ENCODE results near the gene TBC1D10A. TPM values are rescaled to one million over a fixed set of nuclear protein-coding genes. Genes with fewer than 3 reads are reported as not detected.

The TBC1D10A gene
- total and polyA plus RNA-seq, 2 experiments from 2014 or later: 15.7 to 39.9 TPM

- H3K27me3 ChIP-seq: no peaks in the 10 kb centered on the region
- H2AFZ ChIP-seq: no peak overlapping the region
- no peaks in the 10 kb centered on the region for H4K20me1 ChIP-seq (ENCODE audit: insufficient read depth, poor library complexity, severe bottlenecking)
- H3K9me3 ChIP-seq (ENCODE audit: low read depth): no peaks in the 10 kb centered on the region
- no peaks in the 10 kb centered on the region for H3K9me2 ChIP-seq (replicated peaks; ENCODE audit: insufficient read depth)
- peak; percentile 48 for DNase-seq (ENCODE audit: low spot score)
- TF ChIP-seq EZH2phosphoT487 (IDR thresholded peaks at IDR 0.05; ENCODE audit: low read depth, severe bottlenecking, unreplicated experiment): no peak
- TF ChIP-seq EZH2 (IDR thresholded peaks at IDR 0.05; ENCODE audit: borderline replicate concordance): no peak
- TF ChIP-seq CTCF (IDR thresholded peaks at IDR 0.05; ENCODE audit: poor library complexity): no peak
- no peak overlapping the region for H3K4me2 ChIP-seq
- 89% methylated on average over 11 of the region's 12 CpGs for WGBS (ENCODE audit: low lambda C conversion rate, missing lambda C conversion rate)
- no peaks in the 10 kb centered on the region for H3K36me3 ChIP-seq (replicated peaks; ENCODE audit: insufficient read depth, low read depth)
- peak overlapping the region; percentile 15 for H3K27ac ChIP-seq
- peaks cover 51% of the 10 kb centered on the region for H3K4me1 ChIP-seq (ENCODE audit: insufficient read depth)
- no peak overlapping the region for H3K4me3 ChIP-seq
- H3K79me2 ChIP-seq: no peaks in the 10 kb centered on the region
These were observed 76.0 kb downstream of the TBC1D10A start for GRCh38 chr22:30250661-30251267.

- Histone ChIP-seq H2AFZ (no peak overlapping the region), H3K9me2 (replicated peaks; ENCODE audit: insufficient read depth) (no peaks in the 10 kb centered on the region), H3K79me2 (no peaks in the 10 kb centered on the region), H3K4me1 (ENCODE audit: insufficient read depth) (peaks cover 57% of the 10 kb centered on the region), H3K27me3 (no peaks in the 10 kb centered on the region), H3K4me2 (no peak overlapping the region), H3K36me3 (replicated peaks; ENCODE audit: insufficient read depth, low read depth) (no peaks in the 10 kb centered on the region), H3K27ac (no peak overlapping the region), H3K9me3 (ENCODE audit: low read depth) (no peaks in the 10 kb centered on the region), H4K20me1 (ENCODE audit: insufficient read depth, poor library complexity, severe bottlenecking) (no peaks in the 10 kb centered on the region), H3K4me3 (no peak overlapping the region)
- no peak for TF ChIP-seq EZH2phosphoT487 (IDR thresholded peaks at IDR 0.05; ENCODE audit: low read depth, severe bottlenecking, unreplicated experiment)
- no peak for TF ChIP-seq EZH2 (IDR thresholded peaks at IDR 0.05; ENCODE audit: borderline replicate concordance)
- no peak for TF ChIP-seq CTCF (IDR thresholded peaks at IDR 0.05; ENCODE audit: poor library complexity)
- 87% methylated on average over 3 of the region's 3 CpGs for WGBS (ENCODE audit: low lambda C conversion rate, missing lambda C conversion rate)
- no peak for DNase-seq (ENCODE audit: low spot score)
These were observed 76.6 kb downstream of the TBC1D10A start for GRCh38 chr22:30250039-30250565.

GRCh38 chr22:30249049-30250038 lies 77.4 kb downstream of the TBC1D10A start:
- peak overlapping the region; percentile 54 for H3K4me2 ChIP-seq
- DNase-seq (ENCODE audit: low spot score): peak; percentile 67
- no peaks in the 10 kb centered on the region for H3K27me3 ChIP-seq
- H3K9me2 ChIP-seq (replicated peaks; ENCODE audit: insufficient read depth): no peaks in the 10 kb centered on the region
- no peaks in the 10 kb centered on the region for H4K20me1 ChIP-seq (ENCODE audit: insufficient read depth, poor library complexity, severe bottlenecking)
- H3K27ac ChIP-seq: peak overlapping the region; percentile 40
- TF ChIP-seq EZH2phosphoT487 (IDR thresholded peaks at IDR 0.05; ENCODE audit: low read depth, severe bottlenecking, unreplicated experiment) (no peak), CTCF (IDR thresholded peaks at IDR 0.05; ENCODE audit: poor library complexity) (no peak), EZH2 (IDR thresholded peaks at IDR 0.05; ENCODE audit: borderline replicate concordance) (no peak)
- no peaks in the 10 kb centered on the region for H3K9me3 ChIP-seq (ENCODE audit: low read depth)
- H3K4me1 ChIP-seq (ENCODE audit: insufficient read depth): peaks cover 53% of the 10 kb centered on the region
- no peak overlapping the region for H2AFZ ChIP-seq
- WGBS (ENCODE audit: low lambda C conversion rate, missing lambda C conversion rate): 80% methylated on average over 23 of the region's 27 CpGs
- H3K4me3 ChIP-seq: no peak overlapping the region
- no peaks in the 10 kb centered on the region for H3K36me3 ChIP-seq (replicated peaks; ENCODE audit: insufficient read depth, low read depth)
- no peaks in the 10 kb centered on the region for H3K79me2 ChIP-seq
